ENCODE measurements around the gene THSD7A. TPM values are rescaled to one million over a fixed set of nuclear protein-coding genes. Genes with fewer than 3 reads are reported as not detected.
A peak's percentile ranks its signal among the peaks of the same experiment; 100 is the strongest.

Gene THSD7A
- total and polyA plus RNA-seq, 10 of the 15 experiments (the other 5 are each of a cell fraction or from before 2014, with no cell fraction given), result 0.03 to 0.09 (median 0.03) TPM; not detected in 7

GRCh38 chr7:11613292-11613930 lies 218.6 kb downstream of the THSD7A start (continued):
- TF ChIP-seq ZBTB33 (IDR thresholded peaks at IDR 0.05) (no peak), RELB (IDR thresholded peaks at IDR 0.05; ENCODE audit: low read depth) (peak; percentile 67; the same call in 1 of the 2 replicates), BRCA1 (IDR thresholded peaks at IDR 0.05; ENCODE audit: low read depth, low read length) (no peak), ZNF384 (IDR thresholded peaks at IDR 0.05; ENCODE audit: borderline replicate concordance, low read depth, low read length) (no peak), NRF1 (conservative IDR thresholded peaks at IDR 0.05; ENCODE audit: low read depth, low read length) (no peak), NFIC (IDR thresholded peaks at IDR 0.05; ENCODE audit: low read depth, low read length) (peak; percentile 83), PML (IDR thresholded peaks at IDR 0.05; ENCODE audit: low read length) (no peak), MEF2B (IDR thresholded peaks at IDR 0.05; ENCODE audit: partially characterized antibody, poor library complexity, severe bottlenecking) (peak; percentile 45), CHD1 (IDR thresholded peaks at IDR 0.05; ENCODE audit: low read depth, low read length) (no peak), RB1 (IDR thresholded peaks at IDR 0.05; ENCODE audit: borderline replicate concordance) (no peak), EP300 (IDR thresholded peaks at IDR 0.05; ENCODE audit: borderline replicate concordance in 1 of 2, control insufficient read depth in 1 of 2, low read depth in 2 of 2, low read length in 2 of 2) (peak; percentile 90 to 94; a peak in 3 of 4 replicates), RCOR1 (conservative IDR thresholded peaks at IDR 0.05; ENCODE audit: low read depth, low read length) (no peak), CBX5 (IDR thresholded peaks at IDR 0.05; ENCODE audit: low read depth) (no peak), TCF12 (IDR thresholded peaks at IDR 0.05; ENCODE audit: low read depth, low read length) (0 out of 2 replicates have a peak, but pooled peaks have one; percentile 15), SRF (IDR thresholded peaks at IDR 0.05; ENCODE audit: low read depth in 2 of 2, low read length in 2 of 2) (no peak), RFX5 (IDR thresholded peaks at IDR 0.05; ENCODE audit: low read depth, low read length) (no peak), HSF1 (IDR thresholded peaks at IDR 0.05; ENCODE audit: low read depth, low read length) (no peak), SUZ12 (IDR thresholded peaks at IDR 0.05; ENCODE audit: unreplicated experiment) (no peak), NR2F1 (conservative IDR thresholded peaks at IDR 0.05) (no peak), ATF3 (IDR thresholded peaks at IDR 0.05; ENCODE audit: borderline replicate concordance, extremely low read depth, low read depth, low read length) (no peak), YBX1 (IDR thresholded peaks at IDR 0.05) (no peak), ZNF622 (IDR thresholded peaks at IDR 0.05) (no peak), GABPA (IDR thresholded peaks at IDR 0.05; ENCODE audit: low read depth) (no peak), IKZF2 (IDR thresholded peaks at IDR 0.05) (peak; percentile 53 to 75; a peak in 3 of 4 replicates), ZSCAN29 (IDR thresholded peaks at IDR 0.05) (no peak), TBL1XR1 (IDR thresholded peaks at IDR 0.05; ENCODE audit: low read depth, low read length) (peak; percentile 44; the same call in 1 of the 2 replicates), HCFC1 (IDR thresholded peaks at IDR 0.05; ENCODE audit: low read length) (no peak)
